GM19438 (cell line): ENCODE data around the gene PCDH9.
A peak's percentile ranks its signal among the peaks of the same experiment; 100 is the strongest.

ENCODE experiments used
- ATAC-seq: cut with Tn5 transposase; IDR thresholded peaks from one replicate; pipeline ENCODE4 v1.9.1; 2021; ENCODE audit warnings: low read depth; ENCODE audit not compliant: unreplicated experiment

Gene PCDH9

GRCh38 chr13:67226696-67227095 is 3.4 kb downstream of the PCDH9 start:
- ATAC-seq: no peak

GRCh38 chr13:67225252-67226159 is 4.6 kb downstream of the PCDH9 start:
- no peak for ATAC-seq

GRCh38 chr13:67224148-67224846 is 5.8 kb downstream of the PCDH9 start:
- peak; percentile 72 for ATAC-seq

- no peak for ATAC-seq
These were observed 6.4 kb downstream of the PCDH9 start for GRCh38 chr13:67223742-67224141.

GRCh38 chr13:67223024-67223423 is 7.1 kb downstream of the PCDH9 start:
- ATAC-seq: no peak

GRCh38 chr13:67221630-67222226 is 8.4 kb downstream of the PCDH9 start:
- no peak for ATAC-seq

- no peak for ATAC-seq
These were observed 11.0 kb downstream of the PCDH9 start for GRCh38 chr13:67219113-67219512.

- ATAC-seq: no peak
These were observed 12.3 kb downstream of the PCDH9 start for GRCh38 chr13:67217880-67218279.

GRCh38 chr13:67216864-67217263 is 13.3 kb downstream of the PCDH9 start:
- no peak for ATAC-seq

GRCh38 chr13:67210208-67210607 is 19.9 kb downstream of the PCDH9 start:
- no peak for ATAC-seq

GRCh38 chr13:67208552-67208951 is 21.6 kb downstream of the PCDH9 start:
- no peak for ATAC-seq

- ATAC-seq: no peak
These were observed 25.4 kb downstream of the PCDH9 start for GRCh38 chr13:67204764-67205163.

GRCh38 chr13:67200605-67201004 is 29.5 kb downstream of the PCDH9 start:
- ATAC-seq: no peak

- no peak for ATAC-seq
These were observed 30.0 kb downstream of the PCDH9 start for GRCh38 chr13:67200183-67200582.

GRCh38 chr13:67197704-67198103 is 32.4 kb downstream of the PCDH9 start:
- no peak for ATAC-seq

- ATAC-seq: no peak
These were observed 36.2 kb downstream of the PCDH9 start for GRCh38 chr13:67193979-67194378.

GRCh38 chr13:67192751-67193150 is 37.4 kb downstream of the PCDH9 start:
- no peak for ATAC-seq

- ATAC-seq: no peak
These were observed 43.1 kb downstream of the PCDH9 start for GRCh38 chr13:67186995-67187569.

GRCh38 chr13:67184247-67184646 is 45.9 kb downstream of the PCDH9 start:
- ATAC-seq: no peak

GRCh38 chr13:67183151-67183550 is 47.0 kb downstream of the PCDH9 start:
- ATAC-seq: no peak

- ATAC-seq: no peak
These were observed 54.2 kb downstream of the PCDH9 start for GRCh38 chr13:67175836-67176459.
